Measurements from ENCODE around the gene CAV3.
A peak's percentile ranks its signal among the peaks of the same experiment; 100 is the strongest.

The CAV3 gene

DNA sequence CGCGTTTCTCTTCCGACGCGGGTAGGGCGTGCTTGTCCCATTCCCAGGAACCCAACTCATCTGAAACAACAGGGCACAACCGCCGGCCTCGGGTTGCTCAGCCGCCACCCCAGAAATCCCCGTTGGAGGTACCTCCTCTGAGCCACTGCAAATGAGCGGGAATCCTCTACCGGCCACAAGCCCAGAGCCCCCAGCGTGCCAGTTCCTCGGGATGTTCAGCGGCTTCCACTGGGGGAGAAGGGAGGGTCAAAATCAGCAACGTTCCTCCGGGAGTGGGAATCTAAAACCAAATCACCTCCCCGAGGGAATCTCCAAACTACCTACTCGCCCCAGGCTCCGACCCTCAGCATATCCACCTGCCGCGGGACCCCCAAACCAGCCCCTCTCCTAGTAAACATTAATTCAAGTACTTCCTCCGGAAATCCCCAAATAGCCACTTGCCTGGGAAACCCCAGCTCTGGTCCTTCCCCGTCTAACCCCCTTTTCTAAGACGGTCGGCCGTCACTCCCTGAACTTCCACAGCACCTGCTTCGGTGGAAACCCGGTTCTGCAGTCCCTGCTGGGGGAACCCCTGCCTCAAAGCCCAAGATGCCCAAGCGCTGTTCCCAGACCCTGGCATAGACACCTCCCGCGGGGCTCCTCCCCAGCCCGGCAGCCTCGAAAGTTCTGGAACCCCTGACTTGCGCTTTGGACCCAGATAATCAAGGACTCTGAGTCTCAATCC, 34.9 kb downstream of the CAV3 start:
- H3K9me3 ChIP-seq = peaks cover 22% of the 10 kb centered on the region
- H4K20me1 ChIP-seq = no peaks in the 10 kb centered on the region
- H3K27me3 ChIP-seq = peaks cover 6% of the 10 kb centered on the region; the same call in 1 of the 2 replicates
- TF ChIP-seq Cebpa-rat (IDR thresholded peaks at IDR 0.05) = no peak
- H3K4me3 ChIP-seq = no peak overlapping the region
- H3K36me3 ChIP-seq = peaks cover 18% of the 10 kb centered on the region; the same call in 1 of the 2 replicates
- no peak overlapping the region for H3K9ac ChIP-seq
- no peak overlapping the region for H3K4me2 ChIP-seq
- peaks cover 18% of the 10 kb centered on the region for H3K4me1 ChIP-seq
- no peak overlapping the region for H3K27ac ChIP-seq

DNA sequence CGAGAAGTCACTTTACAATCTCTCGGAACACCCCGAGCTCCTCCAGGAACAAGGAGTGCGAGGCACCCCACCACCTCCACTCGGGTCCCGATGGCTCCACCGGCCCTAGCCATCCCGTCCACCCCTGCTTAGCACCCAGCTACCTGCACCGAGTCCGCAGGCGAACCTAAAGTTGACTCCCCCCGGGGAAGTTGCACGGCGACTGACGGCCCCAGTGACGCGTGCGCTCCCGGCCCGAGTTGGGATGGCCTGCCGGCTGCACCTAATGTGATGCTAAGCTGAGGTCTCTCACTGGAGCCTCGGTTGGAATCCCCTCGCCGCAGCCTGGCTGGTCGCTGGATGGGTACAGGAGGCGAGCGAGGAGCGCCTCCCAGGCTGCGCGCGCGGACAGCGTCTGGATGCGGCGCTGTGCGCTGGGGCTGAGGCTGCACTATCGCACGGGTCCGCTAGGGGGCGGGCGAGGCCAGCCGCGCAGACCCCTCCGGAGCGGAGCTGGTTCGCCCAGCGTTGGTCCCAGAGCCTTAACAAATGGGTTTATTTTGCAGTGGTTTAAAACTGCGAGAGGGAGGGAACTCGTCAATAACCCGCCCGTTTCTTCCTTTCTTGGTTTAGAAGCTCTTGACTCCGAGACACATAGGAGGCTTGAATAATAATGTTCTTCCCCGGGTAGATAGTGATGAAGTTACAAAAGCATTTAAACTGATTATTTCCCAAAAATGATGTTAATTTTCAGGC, 35.7 kb downstream of the CAV3 start, which contains the start of gene OXTR:
TSS of gene OXTR (minus strand) at position 526 of the 735 bp plus-strand sequence. CDS start 1,426 bp downstream, outside the sequence.
- Histone ChIP-seq H3K27me3 (peaks cover 6% of the 10 kb centered on the region; the same call in 1 of the 2 replicates), H3K27ac (no peak within 1 kb of the TSS)

DNA sequence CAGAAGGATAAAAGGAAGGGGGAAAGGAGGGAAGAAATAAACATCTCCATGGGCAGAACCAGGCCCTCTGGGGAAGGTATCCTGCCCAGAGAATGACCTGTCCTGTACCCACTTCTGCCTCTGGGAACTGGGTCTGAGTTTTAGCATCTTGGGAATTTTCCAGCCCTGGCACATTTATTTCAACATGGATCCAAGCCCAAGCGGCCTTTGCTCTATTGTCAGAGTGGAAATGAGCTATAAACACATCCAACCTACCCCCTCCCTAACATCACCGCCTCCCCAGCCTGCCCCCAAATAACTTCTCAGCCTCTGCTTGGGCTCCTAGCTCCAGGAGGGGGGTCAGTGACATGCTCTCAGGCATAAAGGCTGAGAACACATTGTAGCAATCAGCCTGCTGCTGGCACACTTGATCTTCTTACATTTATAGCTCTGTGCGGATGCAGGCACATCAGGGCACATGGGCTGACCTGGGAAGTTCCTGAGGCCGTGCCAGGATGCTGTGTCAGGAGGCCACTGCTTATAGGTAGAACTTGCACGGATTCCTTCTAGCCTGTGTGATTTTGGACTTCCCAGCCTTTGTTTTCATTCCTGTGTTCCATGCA, 40.4 kb downstream of the CAV3 start:
- H3K9me3 ChIP-seq = peaks cover 5% of the 10 kb centered on the region
- no peak overlapping the region for H3K4me3 ChIP-seq
- H3K4me2 ChIP-seq = no peak overlapping the region
- H3K27ac ChIP-seq = no peak overlapping the region
- peaks cover 2% of the 10 kb centered on the region; the same call in 1 of the 2 replicates for H3K27me3 ChIP-seq
- no peak overlapping the region for H3K9ac ChIP-seq
- no peak for TF ChIP-seq Cebpa-rat (IDR thresholded peaks at IDR 0.05)
- H4K20me1 ChIP-seq = no peaks in the 10 kb centered on the region
- H3K36me3 ChIP-seq = 0 out of 2 replicates have a peak, but pooled peaks cover 4% of the 10 kb centered on the region
- no peaks in the 10 kb centered on the region for H3K4me1 ChIP-seq

More for the DNA sequence above, 35.7 kb downstream of the CAV3 start, which contains the start of gene OXTR:
- no peaks in the 10 kb centered on the region for H4K20me1 ChIP-seq
- no peak within 1 kb of the TSS for H3K4me3 ChIP-seq
- peaks cover 18% of the 10 kb centered on the region for H3K4me1 ChIP-seq
- peaks cover 18% of the 10 kb centered on the region; the same call in 1 of the 2 replicates for H3K36me3 ChIP-seq
- H3K9me3 ChIP-seq = peaks cover 22% of the 10 kb centered on the region
- TF ChIP-seq Cebpa-rat (IDR thresholded peaks at IDR 0.05) = no peak
- no peak within 1 kb of the TSS for H3K9ac ChIP-seq
- 0 out of 2 replicates have a peak within 1 kb of the TSS, but pooled peaks have one; percentile 28 for H3K4me2 ChIP-seq

DNA sequence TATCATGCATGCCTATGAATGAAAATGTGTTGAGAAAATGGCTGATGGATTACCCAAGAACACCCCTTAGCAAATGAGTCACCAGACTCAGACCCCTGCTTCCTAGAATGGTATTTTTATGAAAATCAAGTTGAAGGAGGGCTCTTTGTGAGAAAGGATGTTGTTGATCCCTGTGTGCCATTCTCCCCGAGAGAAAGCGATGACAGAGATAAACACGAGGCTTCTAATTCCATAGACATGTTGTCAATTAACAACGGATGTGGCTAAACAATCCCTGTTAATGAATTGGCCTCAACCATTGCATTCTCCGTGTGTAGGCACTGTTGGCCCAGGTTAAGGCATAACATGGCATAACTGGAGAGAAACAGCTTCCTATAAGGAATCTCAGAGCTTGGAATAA, 41.6 kb downstream of the CAV3 start:
- Histone ChIP-seq H3K27ac (no peak overlapping the region), H3K9me3 (no peaks in the 10 kb centered on the region)
- TF ChIP-seq Cebpa-rat (IDR thresholded peaks at IDR 0.05) = no peak

GRCh38 chr3:8775602-8776001, 42.0 kb downstream of the CAV3 start:
- Histone ChIP-seq H3K4me1 (no peaks in the 10 kb centered on the region), H3K27ac (no peak overlapping the region), H3K4me2 (no peak overlapping the region), H4K20me1 (no peaks in the 10 kb centered on the region), H3K27me3 (no peaks in the 10 kb centered on the region), H3K9me3 (no peaks in the 10 kb centered on the region), H3K4me3 (no peak overlapping the region), H3K36me3 (0 out of 2 replicates have a peak, but pooled peaks cover 4% of the 10 kb centered on the region), H3K9ac (no peak overlapping the region)
- no peak for TF ChIP-seq Cebpa-rat (IDR thresholded peaks at IDR 0.05)

More for the DNA sequence above, 41.6 kb downstream of the CAV3 start:
- no peaks in the 10 kb centered on the region for H3K4me1 ChIP-seq
- 0 out of 2 replicates have a peak, but pooled peaks cover 4% of the 10 kb centered on the region for H3K36me3 ChIP-seq
- no peak overlapping the region for H3K4me2 ChIP-seq
- H3K27me3 ChIP-seq = no peaks in the 10 kb centered on the region
- H3K4me3 ChIP-seq = no peak overlapping the region
- H4K20me1 ChIP-seq = no peaks in the 10 kb centered on the region
- H3K9ac ChIP-seq = no peak overlapping the region

GRCh38 chr3:8776406-8776805, 42.8 kb downstream of the CAV3 start:
- no peaks in the 10 kb centered on the region for H3K4me1 ChIP-seq
- 0 out of 2 replicates have a peak, but pooled peaks cover 4% of the 10 kb centered on the region for H3K36me3 ChIP-seq
- TF ChIP-seq Cebpa-rat (IDR thresholded peaks at IDR 0.05) = no peak
- no peak overlapping the region for H3K4me3 ChIP-seq
- H4K20me1 ChIP-seq = no peaks in the 10 kb centered on the region
- H3K9ac ChIP-seq = no peak overlapping the region
- H3K27ac ChIP-seq = no peak overlapping the region
- no peaks in the 10 kb centered on the region for H3K27me3 ChIP-seq
- no peak overlapping the region for H3K4me2 ChIP-seq
- no peaks in the 10 kb centered on the region for H3K9me3 ChIP-seq

- Histone ChIP-seq H3K27me3 (no peaks in the 10 kb centered on the region), H3K27ac (no peak overlapping the region), H4K20me1 (no peaks in the 10 kb centered on the region), H3K4me3 (no peak overlapping the region), H3K4me2 (no peak overlapping the region), H3K9ac (no peak overlapping the region), H3K36me3 (no peaks in the 10 kb centered on the region), H3K4me1 (no peaks in the 10 kb centered on the region), H3K9me3 (no peaks in the 10 kb centered on the region)
- no peak for TF ChIP-seq Cebpa-rat (IDR thresholded peaks at IDR 0.05)
Measured at GRCh38 chr3:8777201-8777977, 43.8 kb downstream of the CAV3 start.

DNA sequence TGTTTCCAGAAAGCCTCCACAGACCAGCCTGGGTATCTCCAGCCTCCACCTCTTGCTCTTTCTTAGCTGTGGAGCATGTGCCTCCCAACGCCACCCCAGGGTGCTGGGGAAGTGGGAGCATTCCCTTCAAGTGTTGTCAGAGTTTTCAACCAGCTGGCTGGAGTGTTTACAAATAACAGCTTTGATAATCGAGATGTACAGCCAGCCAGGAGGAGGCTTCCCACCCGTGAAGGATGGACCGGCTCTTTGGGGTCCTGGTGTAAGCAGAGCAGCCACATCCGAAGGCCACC, 44.3 kb downstream of the CAV3 start:
- Histone ChIP-seq H3K36me3 (no peaks in the 10 kb centered on the region), H3K4me2 (no peak overlapping the region), H3K9ac (no peak overlapping the region), H3K27ac (no peak overlapping the region), H3K4me1 (no peaks in the 10 kb centered on the region), H4K20me1 (no peaks in the 10 kb centered on the region), H3K9me3 (no peaks in the 10 kb centered on the region), H3K4me3 (no peak overlapping the region), H3K27me3 (no peaks in the 10 kb centered on the region)
- no peak for TF ChIP-seq Cebpa-rat (IDR thresholded peaks at IDR 0.05)

DNA sequence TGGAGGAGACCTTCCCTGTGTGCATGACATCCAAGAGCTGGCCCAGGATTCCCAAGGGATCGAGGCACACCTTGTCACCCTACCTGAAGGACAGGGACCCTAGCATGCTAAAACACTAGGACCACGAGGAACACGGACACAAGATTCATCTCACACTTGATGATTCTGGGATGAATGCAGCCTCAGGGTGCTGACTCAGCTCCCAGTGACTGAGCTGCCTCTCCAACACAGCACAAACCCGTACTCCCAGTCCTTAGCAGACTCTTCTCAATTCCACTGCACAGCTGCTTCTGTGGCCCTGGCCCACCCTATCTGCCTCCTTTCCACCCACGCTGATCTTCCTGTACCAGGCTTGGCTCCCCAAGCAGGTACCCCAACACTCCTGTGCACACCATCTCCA, 44.9 kb downstream of the CAV3 start:
- Histone ChIP-seq H3K9me3 (no peaks in the 10 kb centered on the region), H3K27me3 (no peaks in the 10 kb centered on the region), H3K4me1 (no peaks in the 10 kb centered on the region), H4K20me1 (no peaks in the 10 kb centered on the region), H3K36me3 (no peaks in the 10 kb centered on the region), H3K4me3 (no peak overlapping the region), H3K4me2 (no peak overlapping the region), H3K9ac (no peak overlapping the region), H3K27ac (no peak overlapping the region)
- TF ChIP-seq Cebpa-rat (IDR thresholded peaks at IDR 0.05) = no peak
